ENCODE measurements around the gene OSGEP.

GRCh38 chr14:20499881-20500280 is 45.3 kb upstream of the OSGEP start:
- TF ChIP-seq CTCF (IDR thresholded peaks at IDR 0.05) (no peak), POLR2A (IDR thresholded peaks at IDR 0.05) (no peak)
